ENCODE measurements around the gene MON2. TPM values are rescaled to one million over a fixed set of nuclear protein-coding genes. Genes with fewer than 3 reads are reported as not detected.

MON2 gene
- total and polyA plus RNA-seq, 2 of the 13 experiments (the other 11 are each of a cell fraction or from before 2014, with no cell fraction given), result 10.5 to 24.8 TPM

- TF ChIP-seq KDM1A (CRISPR knock-in tag; IDR thresholded peaks at IDR 0.05) (no peak), ZNF10 (CRISPR knock-in tag; IDR thresholded peaks at IDR 0.05; ENCODE audit: borderline replicate concordance, low read depth) (no peak), RCOR2 (CRISPR knock-in tag; IDR thresholded peaks at IDR 0.05) (no peak), CSRNP1 (CRISPR knock-in tag; IDR thresholded peaks at IDR 0.05) (no peak), MLLT10 (CRISPR knock-in tag; IDR thresholded peaks at IDR 0.05) (no peak), TCF7 (IDR thresholded peaks at IDR 0.05; ENCODE audit: low read depth) (no peak), ZNF451 (CRISPR knock-in tag; IDR thresholded peaks at IDR 0.05) (no peak), HMG20A (CRISPR knock-in tag; IDR thresholded peaks at IDR 0.05; ENCODE audit: borderline replicate concordance) (no peak)
Observed at GRCh38 chr12:62586850-62587249, 120.2 kb downstream of the MON2 start (continued).

GRCh38 chr12:62588916-62589315, 122.3 kb downstream of the MON2 start:
- TF ChIP-seq TRAFD1 (CRISPR knock-in tag; IDR thresholded peaks at IDR 0.05; ENCODE audit: borderline replicate concordance), result no peak
- TF ChIP-seq, protein P1, sequence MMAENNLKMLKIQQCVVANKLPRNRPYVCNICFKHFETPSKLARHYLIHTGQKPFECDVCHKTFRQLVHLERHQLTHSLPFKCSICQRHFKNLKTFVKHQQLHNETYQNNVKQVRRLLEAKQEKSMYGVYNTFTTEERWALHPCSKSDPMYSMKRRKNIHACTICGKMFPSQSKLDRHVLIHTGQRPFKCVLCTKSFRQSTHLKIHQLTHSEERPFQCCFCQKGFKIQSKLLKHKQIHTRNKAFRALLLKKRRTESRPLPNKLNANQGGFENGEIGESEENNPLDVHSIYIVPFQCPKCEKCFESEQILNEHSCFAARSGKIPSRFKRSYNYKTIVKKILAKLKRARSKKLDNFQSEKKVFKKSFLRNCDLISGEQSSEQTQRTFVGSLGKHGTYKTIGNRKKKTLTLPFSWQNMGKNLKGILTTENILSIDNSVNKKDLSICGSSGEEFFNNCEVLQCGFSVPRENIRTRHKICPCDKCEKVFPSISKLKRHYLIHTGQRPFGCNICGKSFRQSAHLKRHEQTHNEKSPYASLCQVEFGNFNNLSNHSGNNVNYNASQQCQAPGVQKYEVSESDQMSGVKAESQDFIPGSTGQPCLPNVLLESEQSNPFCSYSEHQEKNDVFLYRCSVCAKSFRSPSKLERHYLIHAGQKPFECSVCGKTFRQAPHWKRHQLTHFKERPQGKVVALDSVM (CRISPR knock-in tag; IDR thresholded peaks at IDR 0.05), result no peak
- TF ChIP-seq ZNF589 (CRISPR knock-in tag; conservative IDR thresholded peaks at IDR 0.05), result no peak
- TF ChIP-seq TOE1 (CRISPR knock-in tag; IDR thresholded peaks at IDR 0.05), result no peak
- TF ChIP-seq SP140L (CRISPR knock-in tag; IDR thresholded peaks at IDR 0.05; ENCODE audit: borderline replicate concordance), result no peak
- TF ChIP-seq ZNF550 (CRISPR knock-in tag; IDR thresholded peaks at IDR 0.05; ENCODE audit: borderline replicate concordance), result no peak
- no peak for TF ChIP-seq SSRP1 (CRISPR knock-in tag; IDR thresholded peaks at IDR 0.05)
- no peak for TF ChIP-seq GTF3A (CRISPR knock-in tag; conservative IDR thresholded peaks at IDR 0.05)
- no peak for TF ChIP-seq ZNF570 (CRISPR knock-in tag; IDR thresholded peaks at IDR 0.05; ENCODE audit: borderline replicate concordance)
- no peak for TF ChIP-seq MLX (CRISPR knock-in tag; IDR thresholded peaks at IDR 0.05)
- no peak for TF ChIP-seq MED8 (CRISPR knock-in tag; IDR thresholded peaks at IDR 0.05; ENCODE audit: insufficient replicate concordance)
- no peak for TF ChIP-seq ZKSCAN5 (CRISPR knock-in tag; IDR thresholded peaks at IDR 0.05)
- in situ Hi-C loops (cut with HindIII; ENCODE audit: extremely low pct_ligation_motif_present, low pct_unique_long_range_greater_than_20kb) (loop anchor here (5.0 to 25.0 kb wide), 2 partner anchors 203 to 473 kb away; no protein-coding TSS in a partner anchor), intact Hi-C loops (cut with micrococcal nuclease; ENCODE audit: unreplicated experiment) (no loop called here)
- no peak overlapping the region for H3K9ac ChIP-seq (ENCODE audit: insufficient read depth, low read depth, low read length)
- FAIRE-seq, result no peak
- ChIA-PET CTCF (ENCODE audit: low intra/inter-chr PET ratio, low total read pairs) (no interaction called here), POLR2A (no interaction called here)
- no peaks in the 10 kb centered on the region for H3K9me3 ChIP-seq (ENCODE audit: low read length)
- no peaks in the 10 kb centered on the region for H4K20me1 ChIP-seq (ENCODE audit: insufficient read depth, low read length)
- WGBS (ENCODE audit: low lambda C conversion rate), result 89% methylated on average over 1 of the region's 1 CpG
- no peak for ATAC-seq
- H2AFZ ChIP-seq (ENCODE audit: low read length), result no peak overlapping the region
- no peak overlapping the region for H3K4me2 ChIP-seq (ENCODE audit: low read depth, low read length)
- H3K4me3 ChIP-seq (replicated peaks in 1 of 3; ENCODE audit: insufficient read depth in 1 of 3, low read depth in 2 of 3, low read length in 3 of 3), result no peak overlapping the region
- no peaks in the 10 kb centered on the region for H3K79me2 ChIP-seq (ENCODE audit: insufficient read depth, low read length)
- peaks cover 0 to 11% of the 10 kb centered on the region in 2 experiments; a peak in 1 of 5 replicates for H3K36me3 ChIP-seq (replicated peaks in 1 of 2; ENCODE audit: control insufficient read depth in 1 of 2, insufficient read depth in 2 of 2, low read length in 2 of 2)
- no peaks in the 10 kb centered on the region for H3K4me1 ChIP-seq (ENCODE audit: insufficient read depth, low read length)
- H3K27me3 ChIP-seq (ENCODE audit: control insufficient read depth in 1 of 2, insufficient read depth in 2 of 2, low read length in 2 of 2), result no peaks in the 10 kb centered on the region; a peak in 1 of 5 replicates
- no TSS peak for BruUV-seq (replicated peaks)
- H3K27ac ChIP-seq (ENCODE audit: extremely low read length, insufficient read depth, low read length), result no peak overlapping the region
- peak; percentile 38 for DNase-seq (ENCODE audit: low spot score)
